ENCODE data around the gene MRPL41. TPM values are rescaled to one million over a fixed set of nuclear protein-coding genes. Genes with fewer than 3 reads are reported as not detected.

The MRPL41 gene
- total and polyA plus RNA-seq, 2 experiments from 2014 or later, result 32.8 to 146 TPM

GRCh38 chr9:137590123-137590468, 38.4 kb downstream of the MRPL41 start:
- H3K4me1 Mint-ChIP-seq, result peaks cover 5% of the 10 kb centered on the region; the same call in 2 of the 3 replicates
- peak overlapping the region; percentile 79; the same call in 1 of the 2 replicates for H3K4me3 ChIP-seq
- no peak for ATAC-seq

More at GRCh38 chr9:137590123-137590468, 38.4 kb downstream of the MRPL41 start:
- Histone ChIP-seq H3K79me2 (replicated peaks; ENCODE audit: insufficient read depth) (peaks cover 17% of the 10 kb centered on the region), H3K27me3 (ENCODE audit: insufficient read depth) (no peaks in the 10 kb centered on the region), H2AFZ (no peak overlapping the region), H3F3A (replicated peaks; ENCODE audit: low read depth) (0 out of 2 replicates have a peak, but pooled peaks cover 7% of the 10 kb centered on the region), H3K9me2 (ENCODE audit: insufficient read depth) (no peaks in the 10 kb centered on the region), H3K4me2 (no peak overlapping the region), H4K20me1 (replicated peaks; ENCODE audit: insufficient read depth) (peaks cover 14% of the 10 kb centered on the region; the same call in 1 of the 2 replicates), H3K4me1 (ENCODE audit: insufficient read depth) (peaks cover 9% of the 10 kb centered on the region), H3K36me3 (ENCODE audit: insufficient read depth) (peaks cover 15% of the 10 kb centered on the region), H3K27ac (ENCODE audit: low read depth) (no peak overlapping the region)
- Mint-ChIP-seq H3K9me3 (peaks cover 2% of the 10 kb centered on the region; the same call in 1 of the 3 replicates), H3K4me3 (no peak overlapping the region; the same call in 2 of the 3 replicates), H3K36me3 (ENCODE audit: low read depth) (peaks cover 39% of the 10 kb centered on the region), H3K27me3 (ENCODE audit: insufficient read depth, low read depth, poor library complexity) (peaks cover 15% of the 10 kb centered on the region), H3K27ac (no peak overlapping the region)
- TF ChIP-seq ETS1 (IDR thresholded peaks at IDR 0.05), result no peak
- TF ChIP-seq EZH2 (IDR thresholded peaks at IDR 0.05; ENCODE audit: low read depth, unreplicated experiment), result no peak
- TF ChIP-seq REST (IDR thresholded peaks at IDR 0.05; ENCODE audit: unreplicated experiment), result no peak
- TF ChIP-seq EZH2phosphoT487 (IDR thresholded peaks at IDR 0.05; ENCODE audit: unreplicated experiment), result no peak
- no peak for TF ChIP-seq STAT1 (IDR thresholded peaks at IDR 0.05; ENCODE audit: unreplicated experiment)
- TF ChIP-seq CTCF (conservative IDR thresholded peaks at IDR 0.05; ENCODE audit: low read depth in 2 of 2), result no peak
- no peak for TF ChIP-seq ZNF331 (CRISPR knock-in tag; IDR thresholded peaks at IDR 0.05; ENCODE audit: low read depth)
- no peak for TF ChIP-seq POLR2AphosphoS5 (IDR thresholded peaks at IDR 0.05; ENCODE audit: low read depth)
- TF ChIP-seq ZNF462 (CRISPR knock-in tag; IDR thresholded peaks at IDR 0.05), result no peak
- TF ChIP-seq ZNF114 (CRISPR knock-in tag; IDR thresholded peaks at IDR 0.05), result no peak
- no peak for TF ChIP-seq NANOG (IDR thresholded peaks at IDR 0.05; ENCODE audit: borderline replicate concordance)
- TF ChIP-seq CREB1 (CRISPR knock-in tag; IDR thresholded peaks at IDR 0.05; ENCODE audit: low read depth), result no peak
- no peak for TF ChIP-seq JUNB (IDR thresholded peaks at IDR 0.05; ENCODE audit: unreplicated experiment)
- peak; percentile 30 for DNase-seq (ENCODE audit: low spot score)
